GM12878 (cell line): ENCODE data around the gene ABCD4.

Source experiments
- CBX3 ChIP-seq: fragments of 200-600 bp; sonication (generic); IDR thresholded peaks from 2 replicates; pipeline ENCODE4 v1.6.1; 2016; ENCODE audit warnings: low read depth, borderline replicate concordance
- CBX5 ChIP-seq: sonication (generic); IDR thresholded peaks from 2 replicates; pipeline ENCODE4 v1.6.1; 2016; ENCODE audit warnings: low read depth, moderate library complexity, mild to moderate bottlenecking, inconsistent platforms
- CEBPB ChIP-seq, 2 experiments: fragments of 150-350 bp in 1 of 2; IDR thresholded peaks; 2 replicates each; pipeline ENCODE4 v1.6.1; 2012 to 2014; ENCODE audit warnings: low read depth in 2 of 2, low read length in 2 of 2, borderline replicate concordance in 1 of 2, inconsistent platforms in 1 of 2
- CTCF ChIP-seq, 3 experiments: IDR thresholded peaks in 2 of 3; conservative IDR thresholded peaks in 1 of 3; 2 replicates each; pipeline ENCODE4 v1.5.1; 2011; ENCODE audit warnings: low read depth in 3 of 3, low read length in 3 of 3, mild to moderate bottlenecking in 3 of 3, control low read depth in 2 of 3, moderate library complexity in 2 of 3, inconsistent platforms in 1 of 3, mixed read lengths in 1 of 3; ENCODE audit not compliant: control insufficient read depth in 2 of 3, insufficient read depth in 1 of 3; ENCODE audit errors: extremely low read depth in 1 of 3
- NR2C1 ChIP-seq: fragments of 450-650 bp; IDR thresholded peaks from 2 replicates; pipeline ENCODE4 v1.6.1; 2017; ENCODE audit warnings: antibody characterized with exemption, mild to moderate bottlenecking, moderate library complexity
- RFX5 ChIP-seq: IDR thresholded peaks from 2 replicates; pipeline ENCODE4 v1.6.1; 2011; ENCODE audit warnings: low read depth, low read length, improper control_type of control experiment
- ZNF274 ChIP-seq: IDR thresholded peaks from one replicate; pipeline ENCODE4 v1.8.0; 2011; ENCODE audit not compliant: insufficient read length, insufficient read depth

- TF ChIP-seq CTCF (IDR thresholded peaks at IDR 0.05 in 2 of 3, conservative IDR thresholded peaks at IDR 0.05 in 1 of 3; ENCODE audit: control insufficient read depth in 2 of 3, extremely low read depth in 1 of 3, insufficient read depth in 1 of 3, low read depth in 3 of 3, low read length in 3 of 3) (no peak), CBX3 (no peak), NR2C1 (no peak), ZNF274 (no peak), CBX5 (no peak), RFX5 (no peak), CEBPB (IDR thresholded peaks at IDR 0.05; ENCODE audit: borderline replicate concordance in 1 of 2, low read depth in 2 of 2, low read length in 2 of 2) (no peak)
Measured at GRCh38 chr14:74263181-74263580, 39.6 kb downstream of the ABCD4 start.
